KOPT-K1 (cell line): Measurements from ENCODE around the gene STARD9.
"Not testable (repeated sequence)": the region's sequence is repeated elsewhere in the genome, so short reads cannot be mapped to it uniquely, and the experiment has no call there.

ENCODE experiments used
- H3K27ac ChIP-seq: fragments of 200-600 bp; sonication (generic); 2 replicates; pipeline ENCODE4 v1.5.1; 2016; ENCODE audit warnings: antibody characterized with exemption, mild to moderate bottlenecking, low read depth, low read length; ENCODE audit not compliant: poor library complexity, severe bottlenecking
- H3K36me3 ChIP-seq: fragments of 200-600 bp; sonication (generic); 2 replicates; pipeline ENCODE4 v1.5.1; 2017; ENCODE audit warnings: antibody characterized with exemption, mild to moderate bottlenecking, low read length, moderate library complexity; ENCODE audit not compliant: insufficient read depth
- H3K9me3 ChIP-seq: fragments of 200-600 bp; sonication (generic); 2 replicates; pipeline ENCODE4 v1.5.1; 2017; ENCODE audit warnings: antibody characterized with exemption, low read length, mild to moderate bottlenecking; ENCODE audit not compliant: insufficient read depth, poor library complexity, severe bottlenecking

Gene STARD9

GRCh38 chr15:42761813-42762212 lies 186.4 kb downstream of the STARD9 start:
- not testable (repeated sequence) for H3K27ac ChIP-seq, H3K36me3 ChIP-seq
- H3K9me3 ChIP-seq, result peaks cover 28% of the 10 kb centered on the region

- H3K9me3 ChIP-seq, result peaks cover 28% of the 10 kb centered on the region
- H3K36me3 ChIP-seq, H3K27ac ChIP-seq: not testable (repeated sequence)
Measured at GRCh38 chr15:42764154-42764731, 188.8 kb downstream of the STARD9 start.

- not testable (repeated sequence) for H3K27ac ChIP-seq, H3K36me3 ChIP-seq
- peaks cover 16% of the 10 kb centered on the region for H3K9me3 ChIP-seq
Measured at GRCh38 chr15:42766109-42766508, 190.7 kb downstream of the STARD9 start.
